Fibroblast of skin of back (primary cell): ENCODE results near the gene SEMA3D.
"Not testable (repeated sequence)": the region's sequence is repeated elsewhere in the genome, so short reads cannot be mapped to it uniquely, and the experiment has no call there.

ENCODE experiments used
- DNase-seq: peaks from one replicate; pipeline ENCODE4 v3.0.0-alpha.2; 2013

SEMA3D gene

DNA sequence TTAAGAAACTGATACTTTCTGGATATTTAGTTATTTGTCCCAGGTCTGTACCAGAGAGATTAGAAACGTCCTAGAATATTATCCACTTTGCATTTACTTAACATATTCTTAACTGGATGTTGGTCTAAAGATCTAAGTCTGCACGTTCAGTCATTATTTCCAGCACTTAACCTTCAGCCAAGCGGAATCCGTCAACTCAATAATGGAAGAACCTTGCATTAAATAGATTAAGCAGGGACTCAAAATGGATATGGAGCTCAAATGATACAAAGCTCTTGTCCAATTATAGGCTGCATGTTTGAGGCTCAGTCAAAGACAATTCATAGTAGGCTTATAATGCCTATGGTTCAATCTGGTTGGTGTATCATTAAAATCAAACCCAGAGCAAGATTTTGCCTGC lies 162.9 kb downstream of the SEMA3D start:
- no peak for DNase-seq

DNA sequence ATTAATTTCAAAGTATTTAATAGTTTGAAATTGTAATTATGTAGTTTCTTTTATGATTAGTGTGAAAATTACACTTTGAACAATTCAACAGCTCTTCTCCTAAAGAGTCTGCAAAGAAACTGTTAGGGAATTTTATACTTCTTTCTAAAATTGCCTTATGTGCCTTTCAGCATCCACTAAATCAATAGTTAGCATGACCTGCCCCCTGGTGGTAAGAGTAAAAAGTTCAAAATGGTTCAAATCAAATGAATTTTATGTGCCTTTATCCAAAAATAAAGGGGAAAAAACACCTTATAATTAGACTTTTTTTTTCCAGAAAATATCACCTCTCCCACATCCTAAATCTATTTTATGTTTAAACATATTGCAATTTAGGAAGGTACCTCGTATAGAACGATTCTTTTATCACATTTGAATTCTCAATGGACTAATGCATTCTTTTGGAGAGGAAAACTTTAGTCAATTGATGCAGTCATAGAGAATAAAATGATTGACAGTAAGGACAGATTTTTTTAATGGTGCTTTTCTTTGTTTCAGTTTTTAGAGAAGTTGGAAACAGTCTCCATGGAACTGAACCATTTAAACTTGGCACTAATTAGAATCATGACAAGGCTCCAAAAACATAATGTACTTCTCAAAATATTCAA lies 163.7 kb downstream of the SEMA3D start:
- DNase-seq: peak; percentile 51

DNA sequence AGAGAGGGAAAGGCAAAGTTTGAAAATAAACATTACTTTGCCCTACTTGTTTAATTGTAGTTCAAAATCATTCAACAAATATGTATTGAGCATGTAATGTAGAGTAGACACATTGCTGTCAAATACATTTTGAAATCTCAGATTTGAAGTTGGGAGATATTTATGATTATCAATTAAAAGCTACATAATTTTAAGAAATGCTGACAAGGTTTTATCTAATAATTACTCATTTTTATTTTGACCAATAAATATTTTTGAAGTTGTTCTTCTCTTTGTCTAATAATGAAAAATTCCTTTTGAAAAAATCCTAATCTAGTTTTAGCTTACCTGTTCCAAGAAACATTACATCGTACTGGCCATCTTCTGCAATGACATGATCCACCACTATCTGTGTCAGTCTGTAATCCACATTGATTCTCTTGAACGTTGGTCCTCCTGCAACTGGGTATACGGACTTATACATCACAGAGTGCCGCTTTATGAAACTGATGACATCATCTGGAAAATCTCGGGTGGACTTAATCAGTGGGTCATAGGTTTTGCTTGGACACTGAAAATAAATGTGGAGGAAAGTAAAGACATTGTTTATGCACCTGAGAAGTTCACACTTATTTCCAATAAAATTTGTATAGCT lies 164.7 kb downstream of the SEMA3D start:
- no peak for DNase-seq

DNA sequence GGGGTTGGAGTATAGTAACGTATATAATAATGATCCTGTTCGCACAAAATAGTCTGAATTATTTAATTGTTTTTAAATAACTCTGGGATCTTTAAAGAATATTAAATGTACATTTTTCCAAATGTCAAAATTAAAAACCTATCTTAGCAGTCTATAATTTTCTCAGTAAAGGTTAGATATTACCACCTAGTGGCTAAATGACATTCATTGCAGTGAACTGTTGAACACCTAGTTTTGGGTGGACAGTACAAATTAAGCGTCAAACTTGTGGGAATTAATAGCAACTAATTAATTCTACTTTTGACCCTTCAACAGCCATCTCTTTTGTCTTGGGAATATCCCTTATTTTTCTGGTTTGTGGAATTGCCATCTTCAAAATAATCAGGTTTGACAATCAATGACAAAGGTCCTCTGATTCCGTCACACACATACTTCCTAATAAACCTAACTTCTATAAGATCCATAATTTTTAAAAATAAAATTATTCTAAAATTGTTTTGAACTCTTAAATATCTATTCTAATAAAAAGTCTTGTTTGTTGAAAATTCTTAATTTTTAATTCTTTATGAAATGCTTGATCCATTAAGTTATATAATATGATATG lies 165.7 kb downstream of the SEMA3D start:
- peak; percentile 13 for DNase-seq

DNA sequence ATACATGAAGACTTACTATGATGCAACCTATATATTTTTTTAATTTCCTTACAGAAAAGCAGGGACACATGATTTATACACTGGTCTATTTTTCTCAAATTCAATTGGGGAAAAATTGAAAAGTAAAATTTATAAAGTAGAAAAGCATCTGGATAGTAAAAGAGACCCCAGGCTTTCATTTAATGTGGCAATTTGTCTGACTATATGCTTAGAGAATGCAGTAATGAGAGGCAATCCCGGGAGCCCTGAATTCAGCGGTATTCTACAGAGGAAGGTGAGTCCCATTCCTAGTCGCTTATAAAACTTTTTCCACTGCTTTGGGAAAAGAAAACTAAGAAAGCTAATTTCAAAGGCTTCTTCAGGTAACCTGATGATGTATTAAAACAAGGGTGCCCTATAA lies 167.1 kb downstream of the SEMA3D start:
- DNase-seq: no peak

DNA sequence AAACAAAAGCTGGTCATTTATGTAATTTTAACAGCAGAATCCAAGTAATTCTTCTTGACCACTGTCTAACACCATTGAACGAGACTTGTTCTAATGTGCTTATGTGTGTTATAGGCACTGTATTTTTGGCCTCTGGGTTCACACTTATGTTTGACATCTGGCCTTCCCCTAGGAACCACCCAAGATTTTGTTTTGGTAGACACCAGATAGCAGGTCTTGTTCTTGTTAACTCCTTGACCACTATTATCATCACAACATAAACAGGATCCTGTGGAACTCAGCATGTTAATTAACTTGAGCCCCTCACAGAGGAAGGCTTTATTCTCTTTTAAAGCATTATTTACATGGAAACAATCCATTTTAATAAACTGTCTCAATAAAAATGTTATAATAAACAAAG lies 167.7 kb downstream of the SEMA3D start:
- DNase-seq: no peak

DNA sequence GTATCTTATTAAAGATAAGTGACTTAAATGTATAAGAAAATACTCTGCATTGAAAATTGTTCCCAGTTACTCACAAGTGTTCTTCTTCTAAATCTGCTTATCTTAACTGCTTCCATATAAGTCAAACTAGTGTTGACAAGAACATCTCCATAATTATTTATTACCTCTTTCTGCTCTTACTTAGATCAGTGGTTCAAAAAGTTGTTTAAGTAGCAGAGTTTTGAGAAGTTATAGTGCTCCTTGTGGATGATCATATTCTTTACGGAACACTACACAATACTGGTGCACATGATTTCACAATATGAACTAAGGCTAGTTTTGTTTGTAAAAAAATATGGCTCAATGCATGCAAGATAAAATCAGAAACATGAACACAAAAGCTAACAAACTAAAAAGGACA lies 168.4 kb downstream of the SEMA3D start:
- no peak for DNase-seq

DNA sequence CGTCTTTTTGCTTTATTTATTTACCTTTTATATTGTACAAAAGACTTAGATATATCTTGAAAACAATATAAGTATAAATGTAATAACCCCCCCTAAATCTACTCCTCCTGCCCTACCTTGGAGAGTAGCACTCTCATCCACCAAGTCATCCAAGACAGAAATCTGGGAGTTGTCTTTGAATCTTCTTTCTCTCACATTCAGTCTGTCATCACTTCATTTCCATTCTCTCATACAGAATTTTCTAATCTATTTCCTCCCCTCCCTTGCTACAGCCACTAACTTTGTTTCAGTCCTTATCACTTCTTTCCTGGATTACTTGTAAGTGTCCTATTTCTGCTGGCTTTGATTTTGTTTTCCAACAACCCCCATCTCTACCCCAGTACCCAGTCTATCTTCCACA lies 170.6 kb downstream of the SEMA3D start:
- no peak for DNase-seq

DNA sequence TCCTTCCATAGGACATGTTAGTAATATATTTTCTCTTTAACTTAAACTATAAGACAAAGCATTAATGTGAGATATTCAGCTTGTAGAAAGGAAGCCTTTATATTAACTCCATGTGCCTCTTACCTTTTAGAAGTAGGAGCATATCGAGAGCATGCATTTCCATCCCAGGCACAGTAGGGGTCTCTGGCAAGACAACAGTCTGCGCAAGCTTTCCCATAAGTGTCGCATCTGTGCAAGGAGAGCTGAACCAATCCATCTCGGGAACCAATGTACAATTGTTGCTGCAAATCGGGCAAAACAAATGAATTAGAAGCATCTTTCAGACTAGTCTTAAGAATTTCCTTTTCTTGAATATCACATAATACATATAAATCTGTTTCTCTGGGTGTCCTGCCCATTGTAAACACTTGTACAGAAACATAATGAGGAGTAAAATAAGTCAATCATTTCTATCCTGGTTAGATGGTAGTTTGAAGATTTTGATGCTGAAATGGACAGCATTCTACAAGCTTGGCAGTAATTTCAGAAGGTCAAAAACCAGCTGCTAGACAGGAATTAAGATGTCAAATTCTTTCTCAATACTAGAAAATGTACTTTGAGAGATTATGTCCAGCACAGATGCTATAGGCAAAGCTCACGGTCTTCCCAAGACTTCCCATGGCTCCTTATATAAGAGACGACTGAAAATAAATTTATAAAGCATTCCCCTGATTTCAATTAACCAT lies 171.8 kb downstream of the SEMA3D start:
- no peak for DNase-seq

DNA sequence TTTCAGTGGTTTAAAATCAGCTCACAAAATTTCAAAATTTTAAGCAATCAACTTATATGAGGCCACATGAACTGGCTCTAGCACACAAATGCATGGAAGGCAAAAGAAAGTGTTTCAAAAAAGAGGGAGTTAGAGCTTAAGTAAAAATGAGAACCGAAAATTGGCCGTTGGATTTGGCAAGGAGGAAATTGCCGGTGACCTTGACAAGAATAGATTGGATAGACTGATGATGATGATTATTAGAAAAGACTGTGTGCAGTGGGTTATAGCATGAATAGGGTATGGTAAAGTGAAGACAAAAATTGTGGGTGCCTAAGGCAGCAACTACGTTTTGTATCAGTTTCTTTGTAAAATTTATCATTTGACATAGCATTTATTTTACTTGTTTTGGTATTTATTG lies 175.7 kb downstream of the SEMA3D start:
- no peak for DNase-seq

DNA sequence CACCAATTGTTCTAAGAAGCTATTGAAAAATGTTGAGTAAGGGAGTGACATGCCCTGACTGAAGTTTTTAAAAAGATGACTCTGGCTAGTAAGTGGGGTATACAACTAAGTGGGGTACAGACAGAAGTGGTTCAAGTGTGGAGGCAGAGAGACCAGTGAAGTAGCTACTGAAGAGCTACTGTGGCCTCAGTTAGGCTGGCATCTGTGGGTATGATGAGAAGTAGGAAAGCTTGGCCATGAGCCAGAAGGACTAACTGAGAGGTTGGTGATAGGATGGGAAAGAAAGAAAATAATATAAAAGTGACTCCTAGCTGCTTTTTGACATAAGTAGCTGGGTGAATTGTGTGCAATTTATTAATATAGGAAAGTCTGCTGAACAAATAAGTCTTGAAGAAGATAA lies 176.6 kb downstream of the SEMA3D start:
- DNase-seq: no peak

DNA sequence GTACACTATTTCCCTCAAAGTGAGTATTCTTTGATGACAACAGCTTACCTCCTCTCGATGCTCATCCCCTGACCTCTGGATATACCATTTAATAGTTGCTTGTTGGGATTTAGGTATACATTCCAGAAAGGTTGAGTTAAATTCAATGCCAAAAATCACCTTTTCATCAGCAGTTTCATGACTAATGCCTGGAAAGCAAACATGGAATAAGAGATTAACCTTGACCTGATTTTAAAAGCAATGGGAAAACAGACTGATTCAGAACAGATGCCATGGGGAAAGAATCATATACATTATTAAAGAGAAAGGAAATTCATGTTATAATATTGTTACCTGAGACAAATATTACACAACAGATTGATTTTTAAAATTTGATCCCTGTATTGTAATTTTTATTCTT lies 180.1 kb downstream of the SEMA3D start:
- no peak for DNase-seq

DNA sequence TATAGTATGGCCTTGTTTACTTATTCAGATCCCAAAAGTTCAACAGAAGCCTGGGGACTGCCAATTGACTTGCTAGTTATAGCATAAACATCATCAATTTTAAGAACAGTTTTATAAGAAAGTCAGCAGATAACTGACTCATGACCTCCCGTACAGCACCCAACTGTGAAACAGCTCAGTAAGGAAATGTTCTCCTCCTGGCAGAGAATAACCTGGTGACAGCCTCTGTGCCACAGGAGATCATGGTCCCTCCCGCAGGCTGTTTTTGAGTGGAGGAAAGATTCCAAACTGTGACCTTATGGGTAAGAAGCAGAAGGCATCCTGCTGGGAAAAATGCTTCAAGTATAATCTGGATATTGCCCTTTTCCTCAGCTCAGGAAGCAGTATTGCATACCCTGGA lies 182.5 kb downstream of the SEMA3D start:
- peak; percentile 13 for DNase-seq

DNA sequence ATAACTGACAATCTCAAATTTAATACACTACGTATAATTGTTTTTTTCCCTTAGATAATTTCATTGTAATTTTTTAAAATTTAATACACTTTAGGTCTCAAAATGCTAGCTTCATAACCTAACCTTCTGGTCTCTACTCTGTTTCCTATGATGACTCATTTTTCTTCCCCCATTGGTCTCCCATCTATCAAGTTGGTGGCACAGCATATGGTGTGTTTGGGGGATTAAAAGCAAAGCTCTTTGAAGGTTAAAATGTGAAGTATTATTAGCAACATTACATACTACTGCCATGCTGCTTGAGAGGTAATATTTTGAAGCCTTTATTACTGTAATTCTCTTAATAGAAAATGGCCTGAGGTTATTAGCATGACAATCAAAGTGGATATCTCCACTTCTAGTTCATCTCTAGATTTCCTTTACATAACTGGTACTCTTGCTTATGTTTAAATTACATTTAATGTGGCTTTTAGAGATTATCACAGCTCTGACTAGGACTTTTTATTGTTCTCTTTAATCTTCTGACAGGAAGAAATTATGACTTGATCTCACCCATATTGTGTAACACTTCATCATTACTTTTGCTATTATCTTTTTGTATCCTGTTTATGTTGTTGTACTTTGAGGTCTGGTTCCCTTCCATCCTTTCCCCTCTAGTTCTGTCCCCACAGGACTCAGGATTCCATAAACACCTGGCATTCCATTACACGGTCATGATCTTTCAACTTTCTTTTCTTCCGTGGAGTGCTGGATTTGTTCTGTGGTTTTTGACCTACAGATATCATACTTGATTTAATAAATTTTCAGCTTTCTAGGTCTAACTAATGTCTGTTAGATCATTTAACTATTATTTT lies 185.1 kb downstream of the SEMA3D start:
- no peak for DNase-seq

DNA sequence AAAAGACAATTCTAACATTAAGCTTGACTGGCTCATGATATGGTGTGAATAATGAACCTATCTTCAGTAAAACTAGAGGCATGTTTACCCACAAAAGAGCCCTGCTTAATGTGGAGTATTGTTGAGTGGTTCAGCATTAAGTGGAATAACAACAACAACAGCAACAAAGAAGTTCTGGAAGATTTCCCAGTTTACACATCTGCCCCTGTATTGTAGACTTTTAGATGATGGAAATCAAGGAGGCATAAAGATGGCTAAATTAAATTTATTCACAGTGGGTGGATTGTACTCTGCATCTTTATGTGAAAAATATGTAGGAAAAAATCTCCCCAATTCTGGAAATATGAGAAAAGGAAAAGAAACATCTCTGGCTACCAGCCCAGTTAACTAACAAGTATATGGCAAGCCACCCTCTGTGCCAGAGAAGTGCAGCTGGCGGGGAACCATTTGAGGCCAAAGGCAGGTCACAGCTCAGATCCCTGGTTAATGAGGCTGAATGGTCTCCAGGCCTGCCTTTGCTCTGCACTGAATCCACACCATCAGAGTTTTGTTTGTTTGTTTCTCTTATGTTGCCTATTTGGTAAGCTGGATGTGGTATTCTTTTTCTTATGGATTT lies 186.0 kb downstream of the SEMA3D start:
- no peak for DNase-seq

DNA sequence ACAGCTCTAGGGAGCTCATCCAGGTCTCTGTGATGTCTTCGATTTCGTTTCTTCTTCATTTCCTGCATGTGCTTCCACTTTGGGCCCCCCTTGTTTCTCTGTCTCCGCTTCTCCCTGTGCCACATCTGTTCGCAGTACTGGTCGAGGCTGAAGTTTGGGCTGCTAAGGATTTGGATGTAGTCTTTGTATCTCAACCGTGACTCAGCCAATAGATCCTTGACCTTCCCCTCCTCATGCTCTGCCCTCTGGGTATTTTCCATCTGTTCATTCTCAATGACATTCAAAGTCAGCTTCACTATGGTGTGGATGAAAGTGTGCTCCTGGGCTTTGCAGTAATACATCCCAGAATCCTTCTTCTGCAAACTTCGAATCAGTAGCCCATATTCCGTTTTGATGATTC lies 187.4 kb downstream of the SEMA3D start:
- no peak for DNase-seq

DNA sequence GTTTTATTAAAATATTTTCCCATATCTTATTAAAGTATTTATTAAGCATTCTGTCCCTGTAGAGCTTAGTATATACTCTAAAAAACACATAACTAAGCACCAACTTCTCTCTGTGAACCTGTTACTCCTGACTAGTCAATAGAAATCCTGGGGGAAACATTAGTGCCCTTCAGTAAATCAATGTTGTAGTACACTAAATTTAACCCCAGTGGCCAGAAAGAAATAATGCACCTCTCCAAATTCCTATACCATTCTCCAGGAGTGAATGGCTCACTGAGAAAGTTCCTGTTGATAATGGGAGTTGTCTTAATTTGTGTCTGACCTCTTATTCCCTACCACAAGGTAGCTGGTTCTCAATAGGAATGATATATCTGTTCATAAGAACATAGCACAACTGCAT lies 188.2 kb downstream of the SEMA3D start:
- DNase-seq: no peak

DNA sequence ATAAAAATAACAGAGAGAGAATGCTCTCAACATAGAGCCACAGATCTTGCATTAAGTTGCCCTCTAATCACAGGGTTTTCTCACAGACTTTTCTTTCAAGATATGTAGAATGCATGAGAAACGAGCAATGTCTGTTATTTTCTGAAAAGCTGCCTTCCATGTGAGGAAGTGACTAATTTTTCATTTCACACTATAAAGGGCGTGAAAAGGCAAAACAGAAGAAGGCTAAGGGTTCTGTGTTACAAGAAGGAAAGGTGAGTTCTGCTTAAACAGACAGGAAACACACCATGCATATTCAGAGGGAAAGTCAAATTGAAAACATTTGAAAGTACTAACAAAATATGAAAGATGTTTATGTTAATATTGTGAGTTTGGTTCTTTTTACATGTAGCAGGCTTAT lies 189.2 kb downstream of the SEMA3D start:
- DNase-seq: no peak

DNA sequence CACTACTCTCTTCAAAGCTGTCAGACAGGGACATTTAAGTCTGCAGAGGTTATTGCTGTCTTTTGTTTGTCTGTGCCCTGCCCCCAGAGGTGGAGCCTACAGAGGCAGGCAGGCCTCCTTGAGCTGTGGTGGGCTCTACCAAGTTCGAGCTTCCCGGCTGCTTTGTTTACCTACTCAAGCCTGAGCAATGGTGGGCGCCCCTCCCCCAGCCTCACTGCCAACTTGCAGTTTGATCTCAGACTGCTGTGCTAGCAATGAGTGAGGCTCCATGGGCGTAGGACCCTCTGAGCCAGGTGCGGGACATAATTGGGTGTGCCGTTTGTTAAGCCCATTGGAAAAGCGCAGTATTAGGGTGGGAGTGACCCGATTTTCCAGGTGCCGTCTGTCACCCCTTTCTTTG lies 193.9 kb downstream of the SEMA3D start:
- DNase-seq: not testable (repeated sequence)

DNA sequence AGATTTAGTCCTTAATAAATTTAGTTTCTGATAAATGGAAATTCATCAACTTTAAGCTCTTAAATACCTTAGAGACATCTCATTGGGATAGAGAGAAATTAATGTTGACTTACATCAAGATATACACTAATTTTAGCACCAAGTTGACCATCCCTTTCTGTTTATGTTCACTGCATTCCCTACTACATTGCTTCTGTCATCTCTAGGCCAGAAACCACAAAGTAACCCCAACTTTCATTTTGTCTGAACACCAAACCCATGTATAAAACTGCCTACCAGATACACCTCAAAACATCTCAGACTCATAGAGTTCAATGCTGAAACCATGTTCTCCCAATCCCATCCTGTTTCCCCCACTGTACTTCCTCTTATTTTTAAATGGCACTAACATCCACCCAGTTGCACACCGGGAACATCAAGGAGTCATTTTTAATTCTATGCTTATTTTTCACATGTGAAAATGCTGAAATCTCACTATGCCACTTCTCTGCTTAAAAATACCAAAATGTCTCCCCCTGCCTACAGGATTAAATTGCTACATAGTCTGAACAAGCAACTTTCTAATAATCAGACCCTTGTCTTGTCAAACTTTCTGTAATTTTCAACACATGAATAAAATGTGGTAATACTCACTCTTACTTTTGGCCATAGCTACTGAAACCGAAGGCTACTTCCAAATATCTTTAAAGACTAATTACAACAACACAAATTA lies 201.6 kb downstream of the SEMA3D start:
- DNase-seq: no peak

DNA sequence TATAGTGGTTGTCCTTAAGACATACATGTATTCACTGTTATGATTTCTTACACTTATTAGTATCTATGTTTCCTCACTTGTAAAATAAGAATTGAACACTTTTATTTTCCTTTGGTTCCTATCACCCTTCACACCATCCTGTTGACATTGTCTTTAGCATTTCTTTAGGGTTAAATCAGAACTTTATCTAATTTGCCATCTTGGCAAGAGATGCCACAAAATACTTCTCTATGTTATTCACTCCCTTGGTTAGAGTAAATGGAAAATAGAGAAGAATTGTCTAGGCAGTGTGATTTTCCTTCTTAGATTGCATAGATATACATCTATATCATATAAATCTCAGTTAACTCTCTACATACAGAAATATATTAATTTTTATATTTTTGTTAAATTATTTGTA lies 204.7 kb downstream of the SEMA3D start:
- peak; percentile 18 for DNase-seq
